SH-SY5Y (cell line): ENCODE data around the gene SMAD4.

Experiments used
- GATA2 ChIP-seq: IDR thresholded peaks from 2 replicates; pipeline ENCODE4 v1.6.1; 2011; ENCODE audit warnings: mild to moderate bottlenecking, low read depth, low read length
- GATA3 ChIP-seq: IDR thresholded peaks from 2 replicates; pipeline ENCODE4 v1.6.1; 2011; ENCODE audit warnings: low read depth, mild to moderate bottlenecking, low read length, moderate library complexity

- TF ChIP-seq GATA3 (no peak), GATA2 (no peak)
These were observed 37.7 kb upstream of the SMAD4 start for GRCh38 chr18:50992351-50992762.
